HG03565 (cell line): Measurements from ENCODE around the gene ANKRD26.

Source experiments
- ATAC-seq: cut with Tn5 transposase; IDR thresholded peaks from one replicate; pipeline ENCODE4 v1.9.1; 2021; ENCODE audit warnings: mild to moderate bottlenecking, moderate library complexity; ENCODE audit not compliant: unreplicated experiment

The ANKRD26 gene

DNA sequence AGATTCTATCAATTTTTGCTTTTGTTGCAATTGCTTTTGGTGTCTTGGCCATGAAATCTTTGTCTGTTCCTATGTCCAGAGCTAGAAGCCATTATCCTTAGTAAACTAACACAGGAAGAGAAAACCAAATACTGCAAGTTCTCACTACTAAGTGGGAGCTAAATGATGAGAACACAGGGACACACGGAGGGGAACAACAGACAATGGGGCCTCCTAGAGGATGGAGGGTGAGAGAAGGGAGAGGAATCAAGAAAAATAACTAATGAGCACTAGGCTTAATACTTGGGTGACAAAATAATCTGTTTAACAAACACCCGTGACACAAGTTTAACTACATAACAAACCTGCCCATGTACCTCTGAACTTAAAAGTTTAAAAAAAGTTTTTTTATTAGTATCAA lies 78.2 kb downstream of the ANKRD26 start:
- no peak for ATAC-seq

DNA sequence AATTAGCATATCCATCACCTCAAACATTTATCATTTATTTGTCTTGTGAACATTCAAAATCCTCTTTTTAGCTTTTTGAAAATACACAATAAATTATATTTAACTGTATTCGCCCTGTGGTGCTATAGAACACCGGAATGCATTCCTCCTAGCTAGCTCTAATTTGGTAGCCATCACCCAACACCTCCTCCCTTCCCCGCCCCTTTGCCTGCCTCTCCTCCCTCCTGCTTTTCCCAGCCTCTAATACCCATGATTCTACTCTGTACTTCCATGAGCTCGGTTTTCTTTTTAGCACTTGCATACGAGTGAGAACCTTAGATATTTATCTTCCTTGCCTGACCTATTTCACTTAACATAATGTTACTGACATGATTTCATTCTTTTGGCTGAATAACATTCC lies 80.1 kb downstream of the ANKRD26 start:
- no peak for ATAC-seq

DNA sequence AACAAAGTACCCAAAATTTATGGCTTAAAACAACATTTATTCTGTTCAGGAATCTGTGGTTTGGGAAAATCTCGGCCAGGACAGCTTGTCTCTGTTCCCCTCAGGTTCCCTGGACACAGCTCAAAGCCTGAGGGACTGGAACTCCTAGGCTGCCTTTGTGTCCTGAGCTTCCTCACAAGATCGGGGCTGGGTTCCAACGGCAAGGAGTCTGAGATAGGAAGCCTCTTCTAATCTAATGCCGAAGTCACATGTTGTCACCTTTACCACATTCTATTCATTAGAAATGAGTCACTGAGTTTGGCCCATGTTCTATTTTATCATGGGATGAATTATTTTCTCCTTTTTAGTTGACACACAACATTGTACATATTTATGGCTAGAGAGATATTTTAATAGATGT lies 80.5 kb downstream of the ANKRD26 start:
- ATAC-seq: no peak

DNA sequence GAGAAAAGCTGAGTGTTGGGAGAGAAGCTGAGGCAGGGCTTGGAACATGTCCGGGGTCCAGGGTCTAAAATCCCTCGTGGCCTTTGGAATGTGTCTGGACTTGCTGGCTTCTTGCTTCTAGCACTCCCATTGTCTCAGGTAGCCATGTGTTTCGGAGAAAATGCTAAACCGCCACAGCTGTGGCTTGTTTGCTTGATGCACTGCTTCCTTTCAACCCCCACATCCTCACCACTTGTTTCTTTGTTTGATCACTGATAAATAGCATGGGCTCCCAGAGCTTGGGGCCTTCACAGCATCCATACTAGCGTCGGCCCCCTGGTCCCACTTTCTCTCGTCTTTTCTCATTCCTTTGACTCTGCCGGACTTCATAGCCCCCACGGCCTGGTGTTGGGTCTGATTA lies 102.7 kb downstream of the ANKRD26 start:
- ATAC-seq: no peak

DNA sequence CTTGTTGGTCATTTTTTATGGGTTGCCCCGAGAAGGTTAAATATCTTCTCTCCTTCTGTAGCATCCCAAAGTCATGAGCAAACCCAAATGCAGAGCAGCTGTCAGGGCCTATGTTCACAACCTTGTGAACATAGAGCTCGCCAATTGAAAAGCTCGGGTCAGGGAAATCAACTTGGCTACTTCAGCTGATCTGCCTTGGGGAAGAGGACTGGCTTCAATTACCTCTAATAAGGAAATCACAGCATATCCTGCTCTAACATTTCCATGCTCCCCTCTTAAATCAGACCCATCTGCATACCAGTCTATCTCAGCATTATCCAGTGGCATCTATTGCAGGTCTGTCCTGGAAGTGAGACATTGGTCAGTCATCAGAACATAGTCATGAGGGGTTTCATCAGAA lies 105.6 kb downstream of the ANKRD26 start:
- no peak for ATAC-seq

DNA sequence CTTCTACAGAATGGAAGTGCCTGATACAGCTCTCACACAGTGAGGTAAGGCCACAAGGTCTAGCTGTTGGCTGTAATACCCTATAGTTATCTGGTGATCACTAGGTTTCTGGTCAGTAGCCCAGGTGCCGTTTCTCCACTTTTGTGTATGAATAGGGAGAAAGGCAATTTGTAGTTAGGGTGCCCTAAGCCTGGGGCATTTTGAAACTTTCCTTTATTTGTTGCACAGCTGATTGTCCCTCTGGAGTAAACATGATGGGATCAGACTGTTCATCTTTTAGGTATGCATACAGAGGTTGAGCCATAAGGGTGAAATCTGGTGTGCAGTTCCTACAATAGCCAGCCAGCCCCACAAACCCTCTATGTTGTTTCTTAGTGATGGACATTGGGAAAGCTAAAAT lies 112.4 kb downstream of the ANKRD26 start:
- ATAC-seq: no peak

DNA sequence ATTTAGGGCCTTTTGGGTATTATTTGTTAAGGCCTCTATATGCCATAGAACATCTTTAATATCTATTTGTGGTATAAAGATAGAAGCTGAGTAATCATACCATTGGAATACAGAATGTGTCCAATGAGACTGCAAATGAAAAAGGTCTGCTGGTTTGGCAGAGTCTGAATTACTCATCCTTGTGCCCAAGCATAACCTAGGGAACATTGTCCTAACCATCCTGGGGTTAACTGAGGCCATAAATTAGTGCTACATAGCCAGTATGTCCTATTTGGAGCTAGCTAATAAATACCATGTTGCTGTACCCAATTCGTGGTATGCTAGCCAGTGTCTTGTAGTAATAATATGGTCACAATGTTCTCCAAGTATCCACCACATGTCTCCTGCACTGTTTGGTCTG lies 117.1 kb downstream of the ANKRD26 start:
- no peak for ATAC-seq

DNA sequence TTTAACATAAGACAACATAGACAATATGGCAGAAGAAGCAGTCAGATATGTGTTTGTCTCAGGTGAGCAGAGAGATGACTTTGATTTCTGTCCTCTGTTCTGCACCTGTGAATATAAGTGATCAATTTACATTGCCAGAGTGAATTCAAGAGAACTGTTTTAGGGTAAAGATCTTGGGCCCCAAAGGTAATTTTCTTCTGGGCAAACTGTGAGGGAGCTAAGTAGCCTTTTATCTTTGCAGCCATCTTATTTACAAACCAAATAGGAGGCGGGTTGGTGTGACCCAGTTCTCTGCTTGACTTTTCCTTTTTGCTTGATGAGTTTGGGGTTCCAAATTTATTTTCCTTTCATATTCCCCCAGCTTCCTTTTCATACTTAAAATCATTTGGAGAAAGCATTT lies 118.2 kb downstream of the ANKRD26 start:
- no peak for ATAC-seq

DNA sequence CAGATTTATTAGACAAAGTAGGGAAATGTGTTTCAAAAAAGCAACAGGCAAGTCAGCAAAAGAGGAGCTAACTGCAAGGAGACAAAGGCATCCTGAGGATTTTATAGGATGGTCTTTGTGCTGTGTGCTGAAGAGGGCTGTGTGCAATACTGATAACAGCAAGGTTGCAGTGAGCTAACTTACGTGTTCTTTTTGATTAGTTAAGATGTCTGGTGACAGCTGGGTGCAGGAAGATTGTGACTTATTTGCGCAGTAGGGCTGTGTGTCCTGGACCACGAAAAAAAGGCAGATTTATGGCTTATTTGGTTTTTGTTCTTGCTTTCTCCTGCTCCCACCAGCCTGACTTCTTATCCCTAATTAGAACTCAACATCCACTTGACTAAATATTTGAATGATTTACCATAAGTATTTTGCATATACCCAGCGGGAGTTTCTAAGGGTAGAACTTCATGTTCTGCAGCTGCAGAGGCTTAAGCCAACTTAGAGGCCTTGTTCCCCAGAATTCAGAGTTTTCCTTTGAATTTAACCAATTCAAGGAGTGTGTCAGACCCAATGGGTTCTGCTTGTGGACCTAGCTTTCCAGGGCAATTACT lies 119.0 kb downstream of the ANKRD26 start:
- no peak for ATAC-seq

DNA sequence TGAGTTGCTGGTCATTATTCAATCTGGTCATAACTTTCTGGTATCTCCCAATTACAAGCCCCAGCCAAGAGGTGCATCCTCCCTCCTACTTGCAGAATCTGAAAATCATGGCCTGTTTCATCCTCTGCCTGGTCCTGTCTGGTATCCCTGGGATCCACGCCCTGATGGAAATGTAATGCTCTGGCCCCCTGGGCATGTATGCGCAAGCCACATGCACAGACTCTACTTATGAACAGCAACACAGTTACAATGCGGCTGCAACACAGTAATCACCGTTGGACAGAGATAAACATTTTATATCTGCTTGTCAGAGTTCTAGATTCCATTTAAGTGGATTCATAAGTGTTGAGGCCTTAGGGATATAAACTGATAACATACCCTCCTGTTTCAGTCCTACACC lies 121.8 kb downstream of the ANKRD26 start:
- ATAC-seq: no peak

DNA sequence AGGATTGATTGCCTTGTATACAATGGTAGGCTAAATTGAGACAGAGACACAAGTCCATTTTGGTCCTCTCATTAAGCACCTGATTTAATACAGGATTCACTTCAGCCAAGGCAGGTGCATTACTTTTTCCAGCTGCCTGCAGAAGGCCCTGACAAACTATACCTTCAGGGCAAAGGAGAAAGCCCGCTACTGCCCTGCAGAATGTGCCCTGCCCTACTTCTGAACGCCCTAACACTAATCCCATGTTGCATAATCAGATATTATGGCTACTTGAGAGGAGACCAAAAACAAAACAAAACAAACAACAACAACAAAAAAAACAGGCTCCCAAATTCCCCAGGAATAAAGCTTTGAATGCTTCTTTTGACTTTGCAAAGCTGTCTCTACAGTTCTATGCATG lies 122.7 kb downstream of the ANKRD26 start:
- no peak for ATAC-seq

DNA sequence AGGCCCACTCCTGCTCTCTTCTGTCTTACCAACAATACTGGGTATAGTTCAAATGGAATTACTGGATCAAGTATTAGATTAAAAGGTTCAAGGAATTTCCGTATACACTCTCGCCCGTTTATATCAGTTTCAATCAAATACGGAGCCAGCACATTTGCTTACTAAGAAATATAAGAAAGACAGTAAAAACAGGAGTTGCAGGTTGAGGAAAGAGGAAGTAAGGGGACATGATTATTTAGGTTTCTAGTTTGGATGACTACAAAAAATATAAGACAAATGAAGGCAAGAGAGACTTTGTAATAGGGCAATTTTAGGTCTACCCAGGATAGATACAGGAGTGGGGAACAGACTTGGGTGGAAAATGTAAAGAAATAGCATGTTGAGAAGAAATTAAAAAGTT lies 129.6 kb downstream of the ANKRD26 start:
- ATAC-seq: no peak

DNA sequence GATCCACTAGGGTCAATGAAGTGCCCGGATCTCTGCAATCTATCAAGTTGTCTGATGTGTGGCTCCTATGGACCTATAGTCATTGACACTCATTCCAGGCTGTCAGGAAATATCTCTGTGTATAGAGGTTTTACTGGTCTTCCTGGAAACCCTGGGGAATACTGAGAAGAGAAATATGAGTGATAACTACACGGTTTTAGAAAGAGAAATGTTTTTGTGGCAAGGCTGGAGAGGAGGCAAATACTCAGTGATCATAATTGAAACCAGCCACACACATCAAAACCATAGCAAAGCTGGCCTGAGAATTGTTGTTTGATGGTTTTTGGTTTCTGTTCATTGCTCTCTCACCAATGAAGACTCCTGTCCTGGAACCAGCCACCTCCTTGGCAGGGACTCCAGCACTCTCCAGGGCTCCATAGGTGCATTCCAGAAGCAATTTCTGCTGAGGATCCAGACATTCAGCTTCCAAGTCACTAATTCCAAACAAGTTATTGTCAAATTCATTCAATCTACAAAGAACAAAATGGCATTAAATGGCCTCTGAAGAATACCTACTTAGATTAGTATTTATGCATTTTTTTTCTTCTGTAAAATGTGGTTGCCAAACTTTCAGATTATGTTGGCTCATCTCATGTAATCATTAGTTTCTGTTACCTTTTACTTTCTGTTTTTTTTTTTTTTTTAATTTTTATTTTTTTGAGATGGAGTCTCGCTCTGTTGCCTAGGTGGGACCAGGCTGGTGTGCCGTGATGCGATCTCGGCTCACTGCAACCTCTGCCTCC lies 131.0 kb downstream of the ANKRD26 start:
- peak; percentile 85 for ATAC-seq

DNA sequence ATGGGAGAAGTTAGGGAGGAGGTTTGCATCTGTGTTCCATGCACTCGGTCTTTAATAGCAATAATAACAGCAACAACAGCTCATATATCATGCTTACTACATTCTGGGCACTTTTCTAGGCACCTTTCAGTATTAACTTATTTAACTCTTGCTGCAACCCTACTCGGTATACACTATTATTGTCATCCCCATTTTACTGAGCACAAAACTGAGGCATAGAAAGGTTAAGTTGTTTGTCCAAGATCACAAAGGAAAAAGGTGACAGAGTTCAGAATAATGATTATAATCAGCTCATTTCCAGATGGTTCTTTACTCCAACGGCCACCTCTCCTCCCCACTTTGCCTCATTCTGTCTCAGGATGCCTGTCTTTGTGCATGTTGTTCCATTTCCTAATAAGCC lies 137.5 kb downstream of the ANKRD26 start:
- ATAC-seq: no peak

DNA sequence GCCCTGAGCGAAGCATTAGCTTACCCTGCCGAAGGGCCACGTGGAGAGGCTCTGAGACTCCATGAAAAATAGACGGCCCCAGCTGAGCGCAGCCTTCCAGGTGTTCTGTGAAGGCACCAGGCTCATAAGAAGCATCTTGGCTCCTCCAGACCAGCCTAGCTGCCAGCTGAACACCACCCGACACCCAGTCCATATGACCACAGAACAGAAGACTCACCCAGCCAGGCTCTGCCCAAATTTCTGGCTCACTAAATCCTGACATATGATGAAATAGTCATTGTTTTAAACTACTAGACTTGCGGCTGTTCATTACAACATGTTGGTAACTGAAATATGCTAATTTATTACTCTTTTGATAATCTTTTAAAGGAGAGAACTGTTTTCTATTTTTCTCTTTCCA lies 140.0 kb downstream of the ANKRD26 start:
- ATAC-seq: no peak

DNA sequence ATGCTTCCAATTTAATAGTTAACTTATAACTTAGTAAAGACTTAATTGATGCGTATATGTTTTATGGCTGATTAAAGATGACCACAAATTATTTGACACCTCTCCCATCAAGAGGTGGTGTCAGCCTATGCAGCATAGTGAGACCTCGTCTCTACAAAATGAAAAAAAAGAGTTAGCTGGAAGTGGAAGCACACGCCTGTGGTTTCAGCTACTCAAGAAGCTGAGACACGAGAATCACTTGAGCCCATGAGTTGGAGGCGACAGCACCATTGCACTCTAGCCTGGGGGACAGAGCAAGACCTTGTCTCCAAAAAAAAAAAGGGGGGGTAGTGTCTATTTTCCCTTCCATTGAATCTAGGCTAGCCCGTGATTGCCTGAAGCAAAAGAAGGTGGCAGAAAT lies 140.5 kb downstream of the ANKRD26 start:
- no peak for ATAC-seq
